H9 (cell line): ENCODE measurements around the gene ZMAT3. TPM values are rescaled to one million over a fixed set of nuclear protein-coding genes. Genes with fewer than 3 reads are reported as not detected.
"Not testable (repeated sequence)": the region's sequence is repeated elsewhere in the genome, so short reads cannot be mapped to it uniquely, and the experiment has no call there.

ENCODE experiments used
- DNase-seq: peaks from one replicate; pipeline ENCODE4 v3.0.0-alpha.2; 2017
- H2AFZ ChIP-seq: one replicate; pipeline ENCODE4 v1.6.1; 2013; ENCODE audit warnings: mild to moderate bottlenecking, low read length, control low read depth, moderate library complexity
- H2AK5ac ChIP-seq: 2 replicates; pipeline ENCODE4 v1.6.1; 2013; ENCODE audit warnings: low read length, control low read depth, mixed read lengths; ENCODE audit not compliant: insufficient read length
- H2BK120ac ChIP-seq: one replicate; pipeline ENCODE4 v1.6.1; 2013; ENCODE audit warnings: low read depth, mild to moderate bottlenecking, low read length, control low read depth, inconsistent platforms; ENCODE audit not compliant: poor library complexity, severe bottlenecking
- H2BK12ac ChIP-seq: 2 replicates; pipeline ENCODE4 v1.6.1; 2013; ENCODE audit warnings: low read length, control low read depth, mixed read lengths, low read depth; ENCODE audit not compliant: insufficient read length
- H2BK15ac ChIP-seq: 2 replicates; pipeline ENCODE4 v1.6.1; 2013; ENCODE audit warnings: low read depth, low read length, control low read depth
- H2BK20ac ChIP-seq: one replicate; pipeline ENCODE4 v1.6.1; 2013; ENCODE audit warnings: low read depth, mild to moderate bottlenecking, low read length, control low read depth, inconsistent platforms; ENCODE audit not compliant: poor library complexity, severe bottlenecking
- H2BK5ac ChIP-seq: 2 replicates; pipeline ENCODE4 v1.6.1; 2013; ENCODE audit warnings: low read length, control low read depth, mixed read lengths; ENCODE audit not compliant: insufficient read length
- H3K14ac ChIP-seq: 2 replicates; pipeline ENCODE4 v1.6.1; 2013; ENCODE audit warnings: low read length, control low read depth; ENCODE audit not compliant: insufficient read depth
- H3K18ac ChIP-seq: 2 replicates; pipeline ENCODE4 v1.6.1; 2013; ENCODE audit warnings: low read depth, mild to moderate bottlenecking, mixed read lengths, low read length, control low read depth; ENCODE audit not compliant: insufficient read length
- H3K23ac ChIP-seq: 2 replicates; pipeline ENCODE4 v1.6.1; 2013; ENCODE audit warnings: low read length, control low read depth, mixed read lengths, low read depth; ENCODE audit not compliant: insufficient read length
- H3K23me2 ChIP-seq: 2 replicates; pipeline ENCODE4 v1.6.1; 2013; ENCODE audit warnings: low read depth, mild to moderate bottlenecking, mixed read lengths, low read length, control low read depth; ENCODE audit not compliant: insufficient read length, poor library complexity, severe bottlenecking
- H3K27ac ChIP-seq: 2 replicates; pipeline ENCODE4 v1.5.1; 2013; ENCODE audit warnings: low read length, control low read depth, mixed read lengths, low read depth; ENCODE audit not compliant: insufficient read length
- H3K27me3 ChIP-seq: 2 replicates; pipeline ENCODE4 v1.6.1; 2013; ENCODE audit warnings: low read length, control low read depth, inconsistent platforms; ENCODE audit not compliant: insufficient read depth
- H3K4ac ChIP-seq: 2 replicates; pipeline ENCODE4 v1.6.1; 2013; ENCODE audit warnings: low read depth, mild to moderate bottlenecking, control low read depth, inconsistent platforms, low read length, moderate library complexity
- H3K4me1 ChIP-seq: 2 replicates; pipeline ENCODE4 v1.6.1; 2013; ENCODE audit warnings: low read length, control low read depth, inconsistent platforms; ENCODE audit not compliant: insufficient read depth
- H3K4me2 ChIP-seq: 2 replicates; pipeline ENCODE4 v1.6.1; 2013; ENCODE audit warnings: low read length, control low read depth, mixed read lengths; ENCODE audit not compliant: insufficient read length, insufficient read depth
- H3K56ac ChIP-seq: 2 replicates; pipeline ENCODE4 v1.6.1; 2013; ENCODE audit warnings: low read depth, mild to moderate bottlenecking, mixed read lengths, low read length, control low read depth; ENCODE audit not compliant: insufficient read length
- H3K79me1 ChIP-seq: 2 replicates; pipeline ENCODE4 v1.6.1; 2013; ENCODE audit warnings: low read depth, mild to moderate bottlenecking, moderate library complexity, low read length, control low read depth, inconsistent platforms; ENCODE audit not compliant: insufficient read depth, poor library complexity, severe bottlenecking
- H3K79me2 ChIP-seq: 2 replicates; pipeline ENCODE4 v1.6.1; 2013; ENCODE audit warnings: low read length, control low read depth, inconsistent platforms; ENCODE audit not compliant: insufficient read depth
- H3K9ac ChIP-seq: 2 replicates; pipeline ENCODE4 v1.6.1; 2013; ENCODE audit warnings: low read length, control low read depth, mixed read lengths; ENCODE audit not compliant: insufficient read length; ENCODE audit errors: extremely low read depth
- H3K9me3 ChIP-seq: one replicate; pipeline ENCODE4 v1.6.1; 2013; ENCODE audit warnings: low read depth, low read length, inconsistent platforms; ENCODE audit not compliant: control insufficient read depth
- H3T11ph ChIP-seq: one replicate; pipeline ENCODE4 v1.6.1; 2013; ENCODE audit warnings: mild to moderate bottlenecking, low read length, control low read depth, inconsistent platforms
- H4K20me1 ChIP-seq: one replicate; pipeline ENCODE4 v1.6.1; 2013; ENCODE audit not compliant: control insufficient read depth, insufficient read length, insufficient read depth
- H4K5ac ChIP-seq: 2 replicates; pipeline ENCODE4 v1.6.1; 2013; ENCODE audit warnings: low read depth, mild to moderate bottlenecking, mixed read lengths, low read length, control low read depth; ENCODE audit not compliant: insufficient read length
- H4K8ac ChIP-seq: replicated peaks from 2 replicates; pipeline ENCODE4 v1.6.1; 2013; ENCODE audit warnings: low read length, control low read depth, mixed read lengths, low read depth; ENCODE audit not compliant: insufficient read length
- H4K91ac ChIP-seq: 2 replicates; pipeline ENCODE4 v1.6.1; 2013; ENCODE audit warnings: low read depth, mild to moderate bottlenecking, moderate library complexity, mixed read lengths, low read length, control low read depth; ENCODE audit not compliant: insufficient read length
- H3K27ac Mint-ChIP-seq, 3 experiments: 2 replicates in 2 of 3; 3 replicates in 1 of 3; pipeline ENCODE4 v1.8.0; 2020 to 2021; ENCODE audit warnings: mixed read lengths in 3 of 3, mild to moderate bottlenecking in 1 of 3, moderate library complexity in 1 of 3
- H3K27me3 Mint-ChIP-seq: 2 replicates; pipeline ENCODE4 v1.8.0; 2021; ENCODE audit warnings: low read depth, mild to moderate bottlenecking, moderate library complexity, mixed read lengths
- H3K36me3 Mint-ChIP-seq, 3 experiments: 2 replicates in 2 of 3; 3 replicates in 1 of 3; pipeline ENCODE4 v1.8.0; 2020 to 2021; ENCODE audit warnings: low read depth in 3 of 3, mixed read lengths in 3 of 3; ENCODE audit not compliant: insufficient read depth in 1 of 3
- H3K4me1 Mint-ChIP-seq, 2 experiments: 2 replicates each; pipeline ENCODE4 v1.8.0; 2020; ENCODE audit warnings: mixed read lengths in 2 of 2
- H3K4me3 Mint-ChIP-seq, 2 experiments: 2 replicates in 1 of 2; 3 replicates in 1 of 2; pipeline ENCODE4 v1.8.0; 2020 to 2021; ENCODE audit warnings: mild to moderate bottlenecking in 2 of 2, mixed read lengths in 2 of 2, moderate library complexity in 1 of 2
- H3K9me3 Mint-ChIP-seq, 2 experiments: 2 replicates in 1 of 2; 3 replicates in 1 of 2; pipeline ENCODE4 v1.8.0; 2020; ENCODE audit warnings: mild to moderate bottlenecking in 2 of 2, mixed read lengths in 2 of 2, moderate library complexity in 1 of 2
- WGBS: extraction: QIAGEN DNeasy Blood & Tissue Kit; methylation state at CpG from one replicate; pipeline ENCODE4 v1.1.7; 2013; ENCODE audit warnings: missing lambda C conversion rate, low lambda C conversion rate, mixed read lengths; ENCODE audit not compliant: insufficient read length; ENCODE audit errors: extremely low coverage; 5-methylcytosine and 5-hydroxymethylcytosine counted together
- total RNA-seq: library from RNA; stranded (reverse); gene quantifications from 2 replicates; pipeline ENCODE4 v1.2.1, GENCODE V29; 2021
- TF ChIP-seq, protein P1 (sequence below): fragments of 200-600 bp; sonication (generic); conservative IDR thresholded peaks from 3 replicates; pipeline ENCODE4 v1.8.0; 2021; ENCODE audit warnings: antibody characterized with exemption, mild to moderate bottlenecking

The ZMAT3 gene
- total RNA-seq, 1 experiment from 2014 or later, result 9.4 TPM

DNA sequence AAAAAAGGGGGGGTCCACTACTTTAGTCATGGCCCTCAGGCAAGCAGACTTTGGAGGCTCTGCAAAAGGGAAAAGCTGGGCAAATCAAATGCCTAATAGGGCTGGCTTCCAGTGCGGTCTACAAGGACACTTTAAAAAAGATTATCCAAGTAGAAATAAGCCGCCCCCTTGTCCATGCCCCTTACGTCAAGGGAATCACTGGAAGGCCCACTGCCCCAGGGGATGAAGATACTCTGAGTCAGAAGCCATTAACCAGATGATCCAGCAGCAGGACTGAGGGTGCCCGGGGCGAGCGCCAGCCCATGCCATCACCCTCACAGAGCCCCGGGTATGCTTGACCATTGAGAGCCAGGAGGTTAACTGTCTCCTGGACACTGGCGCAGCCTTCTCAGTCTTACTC is 15.3 kb downstream of the ZMAT3 start:
- Mint-ChIP-seq H3K9me3 (no peaks in the 10 kb centered on the region; a peak in 1 of 5 replicates), H3K27ac (no peak overlapping the region), H3K4me3 (no peak overlapping the region), H3K36me3 (peaks cover 0 to 16% (median 4%) of the 10 kb centered on the region in 3 experiments; a peak in 5 of 7 replicates), H3K27me3 (no peaks in the 10 kb centered on the region), H3K4me1 (peaks cover 4% of the 10 kb centered on the region in 2 experiments; a peak in 3 of 4 replicates)
- no peak overlapping the region for H4K5ac ChIP-seq
- H4K8ac ChIP-seq, result no peak overlapping the region
- no peaks in the 10 kb centered on the region for H3K79me2 ChIP-seq
- H4K20me1 ChIP-seq, result no peaks in the 10 kb centered on the region
- H3K4me2 ChIP-seq, result no peak overlapping the region
- no peak overlapping the region for H3K18ac ChIP-seq
- no peaks in the 10 kb centered on the region for H3K23me2 ChIP-seq
- H3K56ac ChIP-seq, result no peak overlapping the region
- no peaks in the 10 kb centered on the region for H3K4me1 ChIP-seq
- no peak overlapping the region for H3K4ac ChIP-seq
- H2BK120ac ChIP-seq, result no peak overlapping the region
- no peak overlapping the region for H2AK5ac ChIP-seq
- no peak overlapping the region for H2BK20ac ChIP-seq
- no peak overlapping the region for H2BK5ac ChIP-seq
- DNase-seq, result no peak
- H3K27me3 ChIP-seq, result no peaks in the 10 kb centered on the region
- H3K79me1 ChIP-seq, result no peaks in the 10 kb centered on the region
- WGBS, result no CpG with 5 or more reads among the region's 8 CpGs
- no peak overlapping the region for H3K23ac ChIP-seq
- no peak overlapping the region for H4K91ac ChIP-seq
- H3K9ac ChIP-seq, result no peak overlapping the region
- H2BK12ac ChIP-seq, result no peak overlapping the region
- H3K14ac ChIP-seq, result no peak overlapping the region
- no peak overlapping the region for H3K27ac ChIP-seq
- no peak overlapping the region for H2AFZ ChIP-seq
- H3K9me3 ChIP-seq, result no peaks in the 10 kb centered on the region
- H3T11ph ChIP-seq, result no peak overlapping the region
- no peak overlapping the region for H2BK15ac ChIP-seq
- TF ChIP-seq, protein P1, sequence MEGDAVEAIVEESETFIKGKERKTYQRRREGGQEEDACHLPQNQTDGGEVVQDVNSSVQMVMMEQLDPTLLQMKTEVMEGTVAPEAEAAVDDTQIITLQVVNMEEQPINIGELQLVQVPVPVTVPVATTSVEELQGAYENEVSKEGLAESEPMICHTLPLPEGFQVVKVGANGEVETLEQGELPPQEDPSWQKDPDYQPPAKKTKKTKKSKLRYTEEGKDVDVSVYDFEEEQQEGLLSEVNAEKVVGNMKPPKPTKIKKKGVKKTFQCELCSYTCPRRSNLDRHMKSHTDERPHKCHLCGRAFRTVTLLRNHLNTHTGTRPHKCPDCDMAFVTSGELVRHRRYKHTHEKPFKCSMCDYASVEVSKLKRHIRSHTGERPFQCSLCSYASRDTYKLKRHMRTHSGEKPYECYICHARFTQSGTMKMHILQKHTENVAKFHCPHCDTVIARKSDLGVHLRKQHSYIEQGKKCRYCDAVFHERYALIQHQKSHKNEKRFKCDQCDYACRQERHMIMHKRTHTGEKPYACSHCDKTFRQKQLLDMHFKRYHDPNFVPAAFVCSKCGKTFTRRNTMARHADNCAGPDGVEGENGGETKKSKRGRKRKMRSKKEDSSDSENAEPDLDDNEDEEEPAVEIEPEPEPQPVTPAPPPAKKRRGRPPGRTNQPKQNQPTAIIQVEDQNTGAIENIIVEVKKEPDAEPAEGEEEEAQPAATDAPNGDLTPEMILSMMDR, result no peak

DNA sequence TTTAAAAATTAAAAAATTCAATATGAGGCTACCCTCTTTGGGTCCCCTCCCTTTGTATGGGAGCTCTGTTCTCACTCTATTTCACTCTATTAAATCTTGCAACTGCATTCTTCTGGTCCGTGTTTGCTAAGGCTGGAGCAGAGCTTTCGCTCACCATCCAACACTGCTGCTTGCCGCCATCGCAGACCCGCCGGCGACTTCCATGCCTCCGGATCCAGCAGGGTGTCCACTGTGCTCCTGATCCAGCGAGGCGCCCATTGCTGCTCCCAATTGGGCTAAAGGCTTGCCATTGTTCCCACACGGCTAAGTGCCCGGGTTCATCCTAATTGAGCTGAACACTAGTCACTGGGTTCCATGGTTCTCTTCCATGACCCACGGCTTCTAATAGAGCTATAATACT is 17.0 kb downstream of the ZMAT3 start:
- not testable (repeated sequence) for H2BK20ac ChIP-seq

More for the DNA sequence above, 17.0 kb downstream of the ZMAT3 start:
- no CpG with 5 or more reads among the region's 13 CpGs for WGBS
- not testable (repeated sequence) for H3K23ac ChIP-seq, H3K27me3 ChIP-seq, H3K56ac ChIP-seq, H2BK15ac ChIP-seq, H3K14ac ChIP-seq, H3K9me3 ChIP-seq, H2BK12ac ChIP-seq, H3K27ac ChIP-seq, H2AFZ ChIP-seq, H4K91ac ChIP-seq, H3K9ac ChIP-seq, H4K20me1 ChIP-seq, H3K79me2 ChIP-seq, H3K4me2 ChIP-seq, H2BK120ac ChIP-seq, DNase-seq, H3T11ph ChIP-seq, H3K79me1 ChIP-seq, H4K8ac ChIP-seq, H3K4me1 Mint-ChIP-seq, H2BK5ac ChIP-seq, H3K9me3 Mint-ChIP-seq, H3K23me2 ChIP-seq, H3K4me3 Mint-ChIP-seq, H2AK5ac ChIP-seq, H3K18ac ChIP-seq, H3K27ac Mint-ChIP-seq, H3K27me3 Mint-ChIP-seq, H3K4me1 ChIP-seq, H3K4ac ChIP-seq, H4K5ac ChIP-seq
- H3K36me3 Mint-ChIP-seq, result peaks cover 0 to 16% (median 4%) of the 10 kb centered on the region in 3 experiments; a peak in 5 of 7 replicates
